ENCODE measurements around the gene PROSER1.

GRCh38 chr13:38998739-38999138 lies 39.1 kb downstream of the PROSER1 start:
- TF ChIP-seq POLR2A (IDR thresholded peaks at IDR 0.05), result no peak
- TF ChIP-seq CTCF (IDR thresholded peaks at IDR 0.05), result no peak
- TF ChIP-seq EP300 (IDR thresholded peaks at IDR 0.05), result no peak

All from tibial nerve (tissue), 4 donors.